Stomach (tissue), 9 donors: Measurements from ENCODE around the gene ARHGAP32. TPM values are rescaled to one million over a fixed set of nuclear protein-coding genes. Genes with fewer than 3 reads are reported as not detected.
"Not testable (repeated sequence)": the region's sequence is repeated elsewhere in the genome, so short reads cannot be mapped to it uniquely, and the experiment has no call there.

Experiments used
- DNase-seq, 2 donors: peaks; one replicate each; pipeline versions ENCODE4 v3.0.0 to v3.0.0-alpha.2; 2013 to 2019
- H3K27ac ChIP-seq, 5 donors: fragments of 200-600 bp in 4 of 5; sonication (generic) in 4 of 5; one replicate each; pipeline ENCODE4 v1.5.1; 2013 to 2019; ENCODE audit warnings: mild to moderate bottlenecking in 1 of 5, moderate library complexity in 1 of 5
- H3K27me3 ChIP-seq, 3 donors: fragments of 200-600 bp; sonication (generic); one replicate each; pipeline ENCODE4 v1.5.1; 2017 to 2019; ENCODE audit warnings: mixed run types in 1 of 3
- H3K36me3 ChIP-seq, 4 donors: fragments of 200-600 bp; sonication (generic); 1 replicate in 3 of 4; 2 replicates in 1 of 4; pipeline ENCODE4 v1.5.1; 2016 to 2019
- H3K4me1 ChIP-seq, 4 donors: fragments of 200-600 bp; sonication (generic); one replicate each; pipeline ENCODE4 v1.5.1; 2016 to 2019
- H3K4me3 ChIP-seq, 4 donors: fragments of 200-600 bp; sonication (generic) in 3 of 4; one replicate each; pipeline ENCODE4 v1.5.1; 2016 to 2019; ENCODE audit warnings: mild to moderate bottlenecking in 1 of 4
- H3K9me3 ChIP-seq, 4 donors: fragments of 200-600 bp; sonication (generic); one replicate each; pipeline ENCODE4 v1.5.1; 2016 to 2019
- EP300 ChIP-seq: sonication (generic); formaldehyde crosslinking; IDR thresholded peaks from one replicate; pipeline ENCODE4 v1.6.1; 2017; ENCODE audit warnings: antibody characterized with exemption
- POLR2A ChIP-seq, 4 donors: fragments of 450-650 bp; IDR thresholded peaks; one replicate each; pipeline ENCODE4 v1.6.1; 2016; ENCODE audit warnings: antibody characterized with exemption in 4 of 4, control low read depth in 2 of 4, mild to moderate bottlenecking in 1 of 4, moderate library complexity in 1 of 4
- POLR2AphosphoS5 ChIP-seq, 3 donors: sonication (generic); formaldehyde crosslinking; IDR thresholded peaks; one replicate each; pipeline ENCODE4 v1.6.1; 2016; ENCODE audit warnings: antibody characterized with exemption in 3 of 3
- WGBS, 5 donors: extraction: QIAGEN DNeasy Blood & Tissue Kit in 3 of 5; methylation state at CpG; one replicate each; pipeline versions ENCODE4 v1.1.5 to v1.1.7; 2013 to 2018; 5-methylcytosine and 5-hydroxymethylcytosine counted together
- intact Hi-C: fragments of 100-400 bp; cut with DNase I; formaldehyde crosslinking; loops from one replicate; pipeline ENCODE4 v1.15.1; 2023; ENCODE audit warnings: low total_unique reads
- polyA plus RNA-seq, 3 donors: library from polyadenylated mRNA; stranded (reverse); fragments of 200-250 nt; gene quantifications; one replicate each; pipeline ENCODE4 v1.2.3, GENCODE V29; 2013
- total RNA-seq, 5 donors: library from RNA; depleted of rRNA; stranded (reverse); fragments of >200 nt; gene quantifications; one replicate each; pipeline versions ENCODE4 v1.1.0 to v1.2.3, GENCODE V29; 2014 to 2016
- TF ChIP-seq, protein P1 (sequence below), 7 experiments: fragments of 450-650 bp in 4 of 7; fragments of 200-600 bp in 3 of 7; sonication (generic) in 3 of 7; IDR thresholded peaks; one replicate each; pipeline ENCODE4 v1.5.1; 2016 to 2019; ENCODE audit warnings: antibody characterized with exemption in 7 of 7, control low read depth in 2 of 7, mild to moderate bottlenecking in 1 of 7
- donor health status: healthy with polysubstance abuse.
- donor health status: Bipolar disorder and iron deficiency.
- donor health status: healthy.

Gene ARHGAP32
- total and polyA plus RNA-seq, 8 donors = 2.9 to 70.1 (median 34.3) TPM

DNA sequence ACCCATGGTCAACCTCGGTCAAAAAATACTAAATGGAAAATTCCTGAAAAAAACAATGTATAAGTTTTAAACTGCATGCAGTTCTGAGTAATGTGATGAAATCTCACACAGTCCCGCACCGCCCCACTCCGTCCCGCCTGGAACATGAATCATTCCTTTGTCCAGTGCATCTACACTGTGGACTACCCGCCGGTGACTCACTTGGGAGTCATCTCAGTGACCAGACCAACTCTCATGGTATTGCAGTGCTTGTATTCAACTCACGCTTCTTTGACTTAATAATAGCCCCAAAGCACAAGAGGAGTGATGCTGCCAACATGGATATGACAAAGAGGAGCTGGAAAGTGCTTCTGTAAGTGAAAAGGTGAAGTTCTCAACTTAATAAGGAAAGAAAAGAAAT, 48.8 kb downstream of the ARHGAP32 start:
- Histone ChIP-seq H3K4me3 (no peak overlapping the region), H3K9me3 (no peaks in the 10 kb centered on the region), H3K27me3 (no peaks in the 10 kb centered on the region), H3K36me3 (no peaks in the 10 kb centered on the region), H3K27ac (peak overlapping the region in 1 of 5 donors; percentile 43), H3K4me1 (peaks cover 0 to 23% (median 5%) of the 10 kb centered on the region in 4 donors)
- DNase-seq = peak; percentile 81
- TF ChIP-seq, protein P1, sequence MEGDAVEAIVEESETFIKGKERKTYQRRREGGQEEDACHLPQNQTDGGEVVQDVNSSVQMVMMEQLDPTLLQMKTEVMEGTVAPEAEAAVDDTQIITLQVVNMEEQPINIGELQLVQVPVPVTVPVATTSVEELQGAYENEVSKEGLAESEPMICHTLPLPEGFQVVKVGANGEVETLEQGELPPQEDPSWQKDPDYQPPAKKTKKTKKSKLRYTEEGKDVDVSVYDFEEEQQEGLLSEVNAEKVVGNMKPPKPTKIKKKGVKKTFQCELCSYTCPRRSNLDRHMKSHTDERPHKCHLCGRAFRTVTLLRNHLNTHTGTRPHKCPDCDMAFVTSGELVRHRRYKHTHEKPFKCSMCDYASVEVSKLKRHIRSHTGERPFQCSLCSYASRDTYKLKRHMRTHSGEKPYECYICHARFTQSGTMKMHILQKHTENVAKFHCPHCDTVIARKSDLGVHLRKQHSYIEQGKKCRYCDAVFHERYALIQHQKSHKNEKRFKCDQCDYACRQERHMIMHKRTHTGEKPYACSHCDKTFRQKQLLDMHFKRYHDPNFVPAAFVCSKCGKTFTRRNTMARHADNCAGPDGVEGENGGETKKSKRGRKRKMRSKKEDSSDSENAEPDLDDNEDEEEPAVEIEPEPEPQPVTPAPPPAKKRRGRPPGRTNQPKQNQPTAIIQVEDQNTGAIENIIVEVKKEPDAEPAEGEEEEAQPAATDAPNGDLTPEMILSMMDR (IDR thresholded peaks at IDR 0.05) = no peak
- TF ChIP-seq POLR2AphosphoS5 (IDR thresholded peaks at IDR 0.05) = peak in 2 of 3 donors; percentile 25 to 89
- 39 to 51% (median 44%) methylated on average over 8 of the region's 8 CpGs for WGBS, 5 donors
- intact Hi-C loops = no loop called here

DNA sequence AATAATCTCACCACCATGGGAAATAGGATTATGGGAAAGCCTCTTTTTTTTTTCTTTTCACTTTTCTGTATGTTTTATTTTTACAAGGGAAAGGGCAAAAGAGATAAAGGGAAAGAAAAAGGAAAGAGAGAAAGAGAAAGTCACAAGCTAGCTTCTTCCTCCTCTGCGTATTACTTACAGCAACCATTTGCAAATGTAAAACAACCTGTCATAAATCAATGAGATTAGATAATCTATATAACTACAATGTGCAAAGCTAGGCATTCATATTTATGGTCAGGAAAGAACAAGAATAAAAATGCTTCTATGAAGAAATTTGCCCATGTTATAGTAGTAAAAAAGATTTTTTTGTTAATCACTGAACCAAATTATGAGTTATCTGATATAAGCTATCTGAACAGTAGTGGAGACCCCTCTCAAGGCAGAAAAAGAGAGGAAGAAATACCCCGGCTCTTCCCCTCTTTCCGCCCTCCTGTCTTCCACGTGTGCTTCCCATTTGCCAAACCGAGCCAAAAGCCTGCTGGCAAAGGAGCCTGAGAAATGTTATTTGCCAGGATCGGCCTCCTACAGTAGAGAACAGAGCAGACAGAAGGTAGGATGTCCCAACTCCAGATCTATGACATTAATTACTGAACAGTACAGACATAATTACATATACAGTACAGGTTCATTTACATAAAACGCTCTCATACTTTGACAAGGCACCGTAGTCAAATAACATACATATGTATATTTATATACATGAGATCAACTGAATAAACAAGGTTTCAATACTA, 50.2 kb downstream of the ARHGAP32 start:
- H3K4me1 ChIP-seq = peaks cover 0 to 23% (median 5%) of the 10 kb centered on the region in 4 donors
- no peak overlapping the region for H3K27ac ChIP-seq
- no peaks in the 10 kb centered on the region for H3K9me3 ChIP-seq
- no peak for TF ChIP-seq POLR2A (IDR thresholded peaks at IDR 0.05)
- TF ChIP-seq EP300 = no peak
- TF ChIP-seq, protein P1 (IDR thresholded peaks at IDR 0.05) = no peak
- TF ChIP-seq POLR2AphosphoS5 (IDR thresholded peaks at IDR 0.05) = no peak
- no peak for DNase-seq
- intact Hi-C loops = no loop called here
- H3K4me3 ChIP-seq = no peak overlapping the region
- WGBS, 5 donors = 48 to 67% (median 60%) methylated on average over 8 of the region's 8 CpGs
- H3K36me3 ChIP-seq = no peaks in the 10 kb centered on the region
- no peaks in the 10 kb centered on the region for H3K27me3 ChIP-seq

DNA sequence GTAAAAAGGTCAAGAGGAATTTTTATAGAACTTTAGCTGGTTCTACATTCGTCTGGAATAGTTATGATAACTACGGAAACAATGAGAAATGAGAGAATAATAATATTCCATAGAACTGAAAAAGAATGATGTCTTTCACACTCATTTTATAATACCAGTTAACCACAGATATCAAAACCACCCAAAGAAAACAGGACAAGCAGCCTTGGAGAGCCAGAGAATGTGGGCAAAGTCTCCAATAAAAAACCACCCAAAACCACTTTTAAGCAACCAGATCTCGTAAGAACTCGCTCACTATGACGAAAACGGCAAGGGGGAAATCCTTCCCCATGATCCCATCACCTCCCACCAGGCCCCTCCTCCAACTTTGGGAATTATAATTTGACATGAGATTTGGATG, 60.8 kb downstream of the ARHGAP32 start:
- no peaks in the 10 kb centered on the region for H3K36me3 ChIP-seq
- DNase-seq = no peak
- H3K27me3 ChIP-seq = no peaks in the 10 kb centered on the region
- 88 to 95% (median 94%) methylated on average over 6 of the region's 6 CpGs for WGBS, 5 donors
- intact Hi-C loops = no loop called here
- H3K27ac ChIP-seq = no peak overlapping the region
- H3K9me3 ChIP-seq = no peaks in the 10 kb centered on the region
- no peak overlapping the region for H3K4me3 ChIP-seq
- no peaks in the 10 kb centered on the region for H3K4me1 ChIP-seq
- TF ChIP-seq POLR2AphosphoS5 (IDR thresholded peaks at IDR 0.05) = no peak
- TF ChIP-seq POLR2A (IDR thresholded peaks at IDR 0.05) = no peak
- TF ChIP-seq, protein P1 (IDR thresholded peaks at IDR 0.05) = no peak
- no peak for TF ChIP-seq EP300

DNA sequence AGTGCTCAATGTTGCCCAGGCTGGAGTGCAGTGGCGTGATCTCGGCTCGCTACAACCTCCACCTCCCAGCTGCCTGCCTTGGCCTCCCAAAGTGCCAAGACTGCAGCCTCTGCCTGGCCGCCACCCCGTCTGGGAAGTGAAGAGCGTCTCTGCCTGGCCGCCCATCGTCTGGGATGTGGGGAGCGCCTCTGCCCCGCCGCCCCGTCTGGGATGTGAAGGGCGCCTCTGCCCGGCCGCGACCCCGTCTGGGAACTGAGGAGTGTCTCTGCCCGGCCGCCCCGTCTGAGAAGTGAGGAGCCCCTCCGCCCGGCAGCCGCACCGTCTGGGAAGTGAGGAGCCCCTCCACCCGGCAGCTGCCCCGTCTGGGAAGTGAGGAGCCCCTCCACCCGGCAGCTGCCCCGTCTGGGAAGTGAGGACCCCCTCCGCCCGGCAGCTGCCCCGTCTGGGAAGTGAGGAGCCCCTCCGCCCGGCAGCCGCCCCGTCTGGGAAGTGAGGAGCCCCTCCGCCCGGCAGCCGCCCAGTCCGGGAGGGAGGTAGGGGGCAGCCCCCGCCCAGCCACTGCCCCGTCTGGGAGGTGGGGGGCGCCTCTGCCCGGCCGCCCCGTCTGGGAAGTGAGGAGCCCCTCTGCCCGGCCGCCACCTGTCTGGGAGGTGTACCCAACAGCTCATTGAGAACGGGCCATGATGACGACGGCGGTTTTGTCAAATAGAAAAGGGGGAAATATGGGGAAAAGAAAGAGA, 63.1 kb downstream of the ARHGAP32 start:
- 95 to 97% (median 96%) methylated on average over 30 to 48 of the region's 51 CpGs for WGBS, 5 donors
- H3K9me3 ChIP-seq, DNase-seq, H3K27me3 ChIP-seq, H3K27ac ChIP-seq, H3K36me3 ChIP-seq, intact Hi-C loops, H3K4me3 ChIP-seq, H3K4me1 ChIP-seq: not testable (repeated sequence)
